Fibroblast of mammary gland (primary cell): Measurements from ENCODE around the gene COQ8B.

Experiments used
- DNase-seq: peaks from one replicate; pipeline ENCODE4 v3.0.0-alpha.2; 2010; ENCODE audit warnings: low read depth
- H3K4me3 ChIP-seq: 2 replicates; pipeline ENCODE4 v1.5.1; 2011; ENCODE audit warnings: low read depth, mild to moderate bottlenecking, low read length, moderate library complexity; ENCODE audit not compliant: control insufficient read depth
- CTCF ChIP-seq: conservative IDR thresholded peaks from 2 replicates; pipeline ENCODE4 v1.5.1; 2011; ENCODE audit warnings: low read depth, low read length, inconsistent platforms; ENCODE audit not compliant: control insufficient read depth, insufficient read depth

COQ8B gene

GRCh38 chr19:40668991-40669614 is 47.6 kb downstream of the COQ8B start:
- no peak for TF ChIP-seq CTCF
- DNase-seq, result no peak
- no peak overlapping the region for H3K4me3 ChIP-seq

DNA sequence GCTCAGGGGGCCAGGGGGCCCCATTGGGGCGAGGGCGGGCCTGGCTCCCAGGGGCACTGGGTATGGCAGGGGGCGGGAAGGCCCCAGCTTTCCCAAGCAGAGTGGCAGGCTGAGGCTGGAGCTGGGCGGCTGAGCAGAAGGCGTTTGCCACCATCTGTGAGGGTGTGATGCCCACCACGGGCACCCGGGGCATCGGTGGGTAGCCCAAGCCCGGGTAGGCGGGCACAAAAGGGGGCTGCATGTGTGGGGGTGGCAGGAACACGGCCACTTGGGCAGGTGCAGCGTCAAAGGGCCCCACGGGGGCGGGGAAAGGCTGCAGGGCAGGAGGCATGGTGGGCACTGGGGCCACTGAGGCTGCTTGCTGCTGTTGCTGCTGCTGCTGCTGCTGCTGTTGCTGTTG is 49.1 kb downstream of the COQ8B start:
- H3K4me3 ChIP-seq, result no peak overlapping the region
- no peak for DNase-seq
- no peak for TF ChIP-seq CTCF

DNA sequence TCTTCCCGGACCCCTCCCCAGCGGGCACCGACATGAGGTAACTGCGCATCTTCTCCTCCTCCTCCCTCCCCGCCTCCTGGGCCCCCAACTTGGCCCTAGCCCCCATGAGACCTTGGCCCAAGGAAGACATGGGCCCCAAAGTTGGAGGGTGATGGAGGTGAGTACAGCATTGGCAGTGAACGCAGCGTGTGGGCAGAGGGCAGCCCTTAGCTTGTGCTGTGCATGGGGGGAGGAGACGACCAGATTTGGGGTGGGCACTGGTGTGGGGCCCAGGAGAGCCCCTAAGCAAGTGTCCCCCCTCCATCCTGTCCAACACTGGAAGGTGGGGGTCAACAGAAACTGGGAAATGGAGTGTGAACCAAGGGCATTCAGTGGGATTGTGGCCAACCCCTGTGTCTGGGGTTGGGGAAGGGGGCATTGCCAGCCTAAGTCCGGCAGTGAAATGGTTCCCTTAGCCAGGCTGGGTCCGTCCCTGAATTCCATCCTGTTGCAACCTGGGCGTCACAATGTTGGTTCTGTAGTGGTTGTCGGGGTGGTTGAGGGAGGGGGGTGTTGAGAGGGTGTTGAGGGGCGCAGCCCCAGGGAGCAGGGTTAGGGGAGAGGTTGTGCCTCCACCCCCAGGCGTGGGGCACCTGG is 49.8 kb downstream of the COQ8B start:
- H3K4me3 ChIP-seq, result no peak overlapping the region
- TF ChIP-seq CTCF, result no peak
- DNase-seq, result no peak

- peak overlapping the region; percentile 51 for H3K4me3 ChIP-seq
- TF ChIP-seq CTCF, result no peak
- DNase-seq, result peak; percentile 61
Observed at GRCh38 chr19:40663695-40664692, 52.7 kb downstream of the COQ8B start.

GRCh38 chr19:40662925-40663694 is 53.6 kb downstream of the COQ8B start:
- TF ChIP-seq CTCF, result peak; percentile 65
- DNase-seq, result peak; percentile 85
- H3K4me3 ChIP-seq, result peak overlapping the region; percentile 51

DNA sequence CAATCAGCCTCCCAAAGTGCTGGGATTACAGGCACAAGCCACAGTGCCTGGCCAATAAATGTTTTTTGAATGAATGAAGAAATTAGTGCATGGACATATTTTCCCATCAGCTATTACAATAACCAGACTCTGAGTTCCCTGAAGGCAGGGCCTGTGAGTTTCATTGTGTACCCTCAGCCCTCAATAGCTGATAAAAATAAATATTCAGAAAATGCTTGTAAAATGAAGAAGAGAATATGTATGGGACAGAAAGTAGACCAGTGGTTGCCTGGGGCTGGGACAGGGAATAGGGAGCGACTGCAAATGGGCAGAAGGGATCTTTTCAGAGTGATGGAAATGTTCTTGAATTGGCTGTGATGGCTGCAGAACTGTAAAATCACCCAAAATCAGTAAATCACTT is 55.1 kb downstream of the COQ8B start:
- TF ChIP-seq CTCF, result no peak
- no peak for DNase-seq
- no peak overlapping the region for H3K4me3 ChIP-seq
